NB4 (cell line): ENCODE data around the gene PLA2G6.

Experiments
- MYC ChIP-seq: IDR thresholded peaks from 2 replicates; pipeline ENCODE4 v1.6.1; 2011; ENCODE audit warnings: low read depth, low read length
- POLR2A ChIP-seq: IDR thresholded peaks from 2 replicates; pipeline ENCODE4 v1.6.1; 2011; ENCODE audit warnings: mild to moderate bottlenecking; ENCODE audit not compliant: insufficient read length; ENCODE audit errors: extremely low read depth
- TF ChIP-seq, protein P1 (sequence below): IDR thresholded peaks from one replicate; pipeline ENCODE4 v1.5.1; 2012; ENCODE audit warnings: low read depth, low read length

DNA sequence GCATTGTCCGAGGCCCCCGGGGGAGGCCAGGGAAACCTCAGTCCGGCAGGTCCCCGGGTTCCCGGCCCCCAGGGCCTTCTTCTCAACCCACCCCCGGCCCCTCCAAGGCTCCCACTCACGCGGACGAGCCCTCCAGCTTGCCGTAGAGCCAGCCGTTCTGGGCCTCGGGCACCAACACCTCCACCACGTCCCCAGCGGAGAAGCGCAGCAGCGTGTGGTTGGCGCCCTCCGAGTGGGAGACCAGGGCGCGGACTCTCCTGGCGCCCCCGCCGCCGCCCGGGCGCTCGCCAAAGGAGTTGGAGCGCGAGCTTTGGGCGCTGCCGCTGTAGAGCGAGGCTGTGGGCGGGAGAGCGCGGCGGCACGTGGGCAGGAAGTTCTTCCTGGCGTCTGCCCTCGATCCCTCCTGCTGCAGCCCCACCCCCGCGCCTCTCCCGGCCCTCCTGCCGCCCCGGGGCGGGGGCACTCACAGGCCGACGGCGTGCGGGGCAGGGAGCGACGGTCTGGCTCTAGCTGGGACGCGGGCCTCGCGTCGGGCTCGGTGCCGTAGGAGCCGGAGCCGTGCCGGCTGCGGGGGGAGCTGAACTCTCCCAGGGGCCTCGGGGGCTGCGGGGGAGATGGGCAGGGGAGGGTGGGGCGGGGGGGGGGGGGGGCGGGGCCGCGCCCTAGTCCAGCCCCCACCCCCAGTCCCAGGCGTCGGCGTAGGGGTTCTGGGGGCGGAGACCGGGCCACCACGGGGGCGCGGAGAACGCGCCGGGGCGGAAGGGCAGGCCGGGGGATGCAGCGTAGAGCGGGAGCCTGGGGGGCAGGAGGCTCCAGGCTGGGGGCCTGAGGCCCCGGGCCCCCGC is 92.8 kb downstream of the PLA2G6 start:
- TF ChIP-seq, protein P1, sequence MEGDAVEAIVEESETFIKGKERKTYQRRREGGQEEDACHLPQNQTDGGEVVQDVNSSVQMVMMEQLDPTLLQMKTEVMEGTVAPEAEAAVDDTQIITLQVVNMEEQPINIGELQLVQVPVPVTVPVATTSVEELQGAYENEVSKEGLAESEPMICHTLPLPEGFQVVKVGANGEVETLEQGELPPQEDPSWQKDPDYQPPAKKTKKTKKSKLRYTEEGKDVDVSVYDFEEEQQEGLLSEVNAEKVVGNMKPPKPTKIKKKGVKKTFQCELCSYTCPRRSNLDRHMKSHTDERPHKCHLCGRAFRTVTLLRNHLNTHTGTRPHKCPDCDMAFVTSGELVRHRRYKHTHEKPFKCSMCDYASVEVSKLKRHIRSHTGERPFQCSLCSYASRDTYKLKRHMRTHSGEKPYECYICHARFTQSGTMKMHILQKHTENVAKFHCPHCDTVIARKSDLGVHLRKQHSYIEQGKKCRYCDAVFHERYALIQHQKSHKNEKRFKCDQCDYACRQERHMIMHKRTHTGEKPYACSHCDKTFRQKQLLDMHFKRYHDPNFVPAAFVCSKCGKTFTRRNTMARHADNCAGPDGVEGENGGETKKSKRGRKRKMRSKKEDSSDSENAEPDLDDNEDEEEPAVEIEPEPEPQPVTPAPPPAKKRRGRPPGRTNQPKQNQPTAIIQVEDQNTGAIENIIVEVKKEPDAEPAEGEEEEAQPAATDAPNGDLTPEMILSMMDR = no peak
- no peak for TF ChIP-seq POLR2A
- TF ChIP-seq MYC = no peak
